HepG2 (cell line): Measurements from ENCODE around the gene SEC31B. TPM values are rescaled to one million over a fixed set of nuclear protein-coding genes. Genes with fewer than 3 reads are reported as not detected.

Source experiments
- ATAC-seq: fragments of 200-7000 bp; cut with Tn5 transposase; 3 replicates; pipeline ENCODE4 v1.9.1; 2020; ENCODE audit warnings: mild to moderate bottlenecking, moderate library complexity
- BruUV-seq: library from RNA; stranded (reverse); fragments of 400-500 nt; replicated peaks from 2 replicates; lab custom pipeline; 2021; lab: Mats Ljungman, UMichigan
- CTCF ChIA-PET: fragments of 300-600 bp; formaldehyde crosslinking; extraction: SDS; loops from one replicate; lab custom pipeline; 2021; ENCODE audit warnings: low total read pairs, inconsistent platforms, low intra/inter-chr PET ratio; lab: Yijun Ruan, JAX
- POLR2A ChIA-PET: fragments of 350-600 bp; sonication (Branson Sonifier 250); formaldehyde crosslinking; loops from one replicate; lab custom pipeline; 2020; ENCODE audit warnings: antibody characterized with exemption, inconsistent platforms; lab: Yijun Ruan, JAX
- DNase-seq: peaks from one replicate; pipeline ENCODE4 v3.0.0-alpha.2; 2015; ENCODE audit warnings: low spot score
- FAIRE-seq: peaks from 3 replicates; lab custom pipeline; 2011; peaks lifted over from hg19 to GRCh38; lab: Jason Lieb, UNC
- H2AFZ ChIP-seq: one replicate; pipeline ENCODE4 v1.6.1; 2011; ENCODE audit warnings: low read length, inconsistent platforms
- H3K27ac ChIP-seq: fragments of 300-600 bp; 3 replicates; pipeline ENCODE4 v1.8.0; 2011; ENCODE audit warnings: mixed run types, mild to moderate bottlenecking, mixed read lengths, low read length, inconsistent platforms; ENCODE audit not compliant: insufficient read depth; ENCODE audit errors: extremely low read length
- H3K27me3 ChIP-seq, 2 experiments: fragments of 200-600 bp in 1 of 2; 2 replicates in 1 of 2; 3 replicates in 1 of 2; pipeline versions ENCODE4 v1.6.0 to v1.8.0; 2011; ENCODE audit warnings: low read length in 2 of 2, mild to moderate bottlenecking in 2 of 2, moderate library complexity in 2 of 2, inconsistent platforms in 1 of 2; ENCODE audit not compliant: insufficient read depth in 2 of 2, control insufficient read depth in 1 of 2
- H3K36me3 ChIP-seq, 2 experiments: fragments of 200-600 bp in 1 of 2; replicated peaks in 1 of 2; 2 replicates in 1 of 2; 3 replicates in 1 of 2; pipeline versions ENCODE4 v1.5.1 to v1.8.0; 2011; ENCODE audit warnings: low read length in 2 of 2, inconsistent platforms in 1 of 2; ENCODE audit not compliant: insufficient read depth in 2 of 2, control insufficient read depth in 1 of 2
- H3K4me1 ChIP-seq: 2 replicates; pipeline ENCODE4 v1.5.1; 2012; ENCODE audit warnings: low read length, inconsistent platforms; ENCODE audit not compliant: insufficient read depth
- H3K4me2 ChIP-seq: 2 replicates; pipeline ENCODE4 v1.6.0; 2011; ENCODE audit warnings: low read depth, low read length, inconsistent platforms
- H3K4me3 ChIP-seq, 3 experiments: fragments of 200-600 bp in 1 of 3; sonication (generic), shearing (Covaris generic) in 1 of 3; replicated peaks in 1 of 3; 2 replicates each; pipeline ENCODE4 v1.5.1; 2011 to 2016; ENCODE audit warnings: low read length in 3 of 3, inconsistent platforms in 2 of 3, low read depth in 2 of 3, mild to moderate bottlenecking in 2 of 3, control low read depth in 1 of 3, mixed read lengths in 1 of 3; ENCODE audit not compliant: insufficient read depth in 1 of 3
- H3K79me2 ChIP-seq: one replicate; pipeline ENCODE4 v1.6.1; 2011; ENCODE audit warnings: low read length, inconsistent platforms; ENCODE audit not compliant: insufficient read depth
- H3K9ac ChIP-seq: 2 replicates; pipeline ENCODE4 v1.6.0; 2011; ENCODE audit warnings: mild to moderate bottlenecking, low read depth, low read length, inconsistent platforms; ENCODE audit not compliant: insufficient read depth
- H3K9me3 ChIP-seq: 2 replicates; pipeline ENCODE4 v1.5.1; 2012; ENCODE audit warnings: mild to moderate bottlenecking, low read length
- H4K20me1 ChIP-seq: 2 replicates; pipeline ENCODE4 v1.6.0; 2011; ENCODE audit warnings: inconsistent platforms, mild to moderate bottlenecking, low read length, moderate library complexity; ENCODE audit not compliant: insufficient read depth
- CBX1 ChIP-seq: IDR thresholded peaks from one replicate; pipeline ENCODE4 v1.6.1; 2016; ENCODE audit warnings: antibody characterized with exemption, low read depth
- TEAD2 ChIP-seq: sonication (generic); formaldehyde crosslinking; IDR thresholded peaks from 2 replicates; pipeline ENCODE4 v1.9.0; 2021; ENCODE audit warnings: missing genetic modification reagents
- ZKSCAN8 ChIP-seq: IDR thresholded peaks from 2 replicates; pipeline ENCODE4 v1.6.1; 2016; ENCODE audit warnings: borderline replicate concordance, missing genetic modification reagents, missing compliant biosample characterization
- ZNF430 ChIP-seq: sonication (generic); formaldehyde crosslinking; IDR thresholded peaks from 2 replicates; pipeline ENCODE4 v1.9.0; 2021; ENCODE audit warnings: mild to moderate bottlenecking, missing genetic modification reagents
- WGBS: methylation state at CpG from one replicate; pipeline ENCODE4 v1.1.6; 2017; ENCODE audit warnings: low lambda C conversion rate; 5-methylcytosine and 5-hydroxymethylcytosine counted together
- in situ Hi-C: cut with HindIII; loops from 2 replicates; pipeline ENCODE4 v1.10.0; 2017; ENCODE audit warnings: low pct_unique_long_range_greater_than_20kb; ENCODE audit not compliant: extremely low pct_ligation_motif_present
- intact Hi-C: fragments of 100-400 bp; cut with micrococcal nuclease; formaldehyde crosslinking; loops from one replicate; pipeline ENCODE4 v1.10.0; 2022; ENCODE audit not compliant: unreplicated experiment
- polyA plus RNA-seq, 8 experiments: library from polyadenylated mRNA; depleted of rRNA in 3 of 8; stranded (reverse) in 7 of 8; unstranded in 1 of 8; fragments of >200 nt; fragmentation: Illumina TruSeq in 4 of 8; extraction: Trizol in 4 of 8; gene quantifications; 2 replicates each; pipeline versions ENCODE4 v1.2.1 to v1.2.3, GENCODE V29; 2011 to 2016; ENCODE audit warnings: low read depth in 4 of 8, missing spikeins in 1 of 8, mixed read lengths in 1 of 8; ENCODE audit not compliant: insufficient read depth in 1 of 8
- total RNA-seq, 5 experiments: library from RNA; depleted of rRNA; stranded (reverse); fragments of >200 nt; fragmentation: Illumina TruSeq; extraction: Trizol; gene quantifications; 2 replicates each; pipeline ENCODE4 v1.2.3, GENCODE V29; 2016; ENCODE audit warnings: low read depth in 1 of 5
- TF ChIP-seq, protein P1 (sequence below): IDR thresholded peaks from 2 replicates; pipeline ENCODE4 v1.6.1; 2012; ENCODE audit warnings: inconsistent platforms
- TF ChIP-seq, protein P2 (sequence below): sonication (generic); formaldehyde crosslinking; conservative IDR thresholded peaks from 2 replicates; pipeline ENCODE4 v1.8.1; 2023; ENCODE audit warnings: missing genetic modification reagents
- TF ChIP-seq, protein P3 (sequence below): sonication (generic); formaldehyde crosslinking; IDR thresholded peaks from 2 replicates; pipeline ENCODE4 v1.8.0; 2022; ENCODE audit warnings: mild to moderate bottlenecking, missing genetic modification reagents; ENCODE audit not compliant: insufficient replicate concordance

Gene SEC31B
- total and polyA plus RNA-seq, 2 of the 13 experiments (the other 11 are each of a cell fraction or from before 2014, with no cell fraction given) = 2.0 to 8.3 TPM

DNA sequence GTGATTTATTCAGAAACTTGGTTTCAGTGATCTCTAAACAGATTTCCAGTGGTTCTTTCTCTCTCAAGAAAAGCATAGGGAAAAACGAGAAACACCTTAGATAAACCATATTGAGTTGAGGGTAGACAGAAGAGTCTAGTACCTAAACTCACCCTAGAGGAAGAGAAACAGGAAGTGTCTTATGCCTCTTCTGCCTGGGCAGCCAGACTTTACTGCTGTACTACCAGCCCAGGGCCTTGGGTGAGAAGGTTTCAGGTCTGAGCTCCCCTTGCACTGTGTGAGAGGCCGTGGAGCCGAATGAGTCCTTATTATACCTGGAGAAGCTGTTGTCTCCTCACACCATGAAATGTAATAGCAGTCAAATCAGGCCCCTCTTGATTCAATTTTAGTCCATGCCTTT is 34.3 kb upstream of the SEC31B start (continued):
- TF ChIP-seq, protein P1, sequence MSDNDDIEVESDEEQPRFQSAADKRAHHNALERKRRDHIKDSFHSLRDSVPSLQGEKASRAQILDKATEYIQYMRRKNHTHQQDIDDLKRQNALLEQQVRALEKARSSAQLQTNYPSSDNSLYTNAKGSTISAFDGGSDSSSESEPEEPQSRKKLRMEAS = no peak
- no peak for TF ChIP-seq TEAD2 (CRISPR knock-in tag)
- TF ChIP-seq, protein P2, sequence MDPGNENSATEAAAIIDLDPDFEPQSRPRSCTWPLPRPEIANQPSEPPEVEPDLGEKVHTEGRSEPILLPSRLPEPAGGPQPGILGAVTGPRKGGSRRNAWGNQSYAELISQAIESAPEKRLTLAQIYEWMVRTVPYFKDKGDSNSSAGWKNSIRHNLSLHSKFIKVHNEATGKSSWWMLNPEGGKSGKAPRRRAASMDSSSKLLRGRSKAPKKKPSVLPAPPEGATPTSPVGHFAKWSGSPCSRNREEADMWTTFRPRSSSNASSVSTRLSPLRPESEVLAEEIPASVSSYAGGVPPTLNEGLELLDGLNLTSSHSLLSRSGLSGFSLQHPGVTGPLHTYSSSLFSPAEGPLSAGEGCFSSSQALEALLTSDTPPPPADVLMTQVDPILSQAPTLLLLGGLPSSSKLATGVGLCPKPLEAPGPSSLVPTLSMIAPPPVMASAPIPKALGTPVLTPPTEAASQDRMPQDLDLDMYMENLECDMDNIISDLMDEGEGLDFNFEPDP (CRISPR knock-in tag) = no peak
- no peak for TF ChIP-seq ZKSCAN8 (CRISPR knock-in tag)
- TF ChIP-seq ZNF430 (CRISPR knock-in tag) = no peak
- TF ChIP-seq, protein P3, sequence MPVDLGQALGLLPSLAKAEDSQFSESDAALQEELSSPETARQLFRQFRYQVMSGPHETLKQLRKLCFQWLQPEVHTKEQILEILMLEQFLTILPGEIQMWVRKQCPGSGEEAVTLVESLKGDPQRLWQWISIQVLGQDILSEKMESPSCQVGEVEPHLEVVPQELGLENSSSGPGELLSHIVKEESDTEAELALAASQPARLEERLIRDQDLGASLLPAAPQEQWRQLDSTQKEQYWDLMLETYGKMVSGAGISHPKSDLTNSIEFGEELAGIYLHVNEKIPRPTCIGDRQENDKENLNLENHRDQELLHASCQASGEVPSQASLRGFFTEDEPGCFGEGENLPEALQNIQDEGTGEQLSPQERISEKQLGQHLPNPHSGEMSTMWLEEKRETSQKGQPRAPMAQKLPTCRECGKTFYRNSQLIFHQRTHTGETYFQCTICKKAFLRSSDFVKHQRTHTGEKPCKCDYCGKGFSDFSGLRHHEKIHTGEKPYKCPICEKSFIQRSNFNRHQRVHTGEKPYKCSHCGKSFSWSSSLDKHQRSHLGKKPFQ (CRISPR knock-in tag) = no peak
- TF ChIP-seq, all 625 proteins: peak for 0

DNA sequence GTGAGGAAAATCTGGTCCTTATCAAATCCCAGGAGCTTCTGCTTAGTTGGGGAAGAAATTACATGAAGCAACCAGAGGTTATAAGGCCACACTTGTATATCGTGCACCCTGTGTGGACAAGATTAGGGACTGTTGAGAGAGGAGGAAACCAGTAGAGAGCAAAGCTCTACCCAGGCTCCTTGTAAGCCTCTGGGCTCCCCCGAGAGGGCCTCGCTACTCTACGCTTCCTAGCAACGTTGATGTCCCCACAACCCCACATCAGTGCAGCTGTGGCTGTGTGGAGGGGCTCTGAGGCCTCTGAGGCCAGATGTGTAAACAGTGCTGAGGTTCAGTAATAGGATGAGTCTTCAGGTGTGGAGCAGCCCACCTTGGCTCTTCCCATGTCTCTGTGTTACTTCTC is 32.1 kb upstream of the SEC31B start:
- CTCF ChIA-PET = no interaction called here
- Histone ChIP-seq H3K79me2 (no peaks in the 10 kb centered on the region), H2AFZ (no peak overlapping the region), H3K4me1 (peaks cover 14% of the 10 kb centered on the region), H3K9ac (no peak overlapping the region), H3K4me2 (no peak overlapping the region), H4K20me1 (no peaks in the 10 kb centered on the region), H3K4me3 (no peak overlapping the region), H3K9me3 (no peaks in the 10 kb centered on the region), H3K36me3 (peaks cover 12 to 41% of the 10 kb centered on the region in 2 experiments), H3K27me3 (no peaks in the 10 kb centered on the region), H3K27ac (no peak overlapping the region)
- ATAC-seq (no peak), FAIRE-seq (no peak), DNase-seq (no peak)
- intact Hi-C loops (no loop called here), in situ Hi-C loops (no loop called here)
- POLR2A ChIA-PET = no interaction called here
- no TSS peak for BruUV-seq
- 100% methylated on average over 4 of the region's 5 CpGs for WGBS
- TF ChIP-seq CBX1 = no peak
